Small intestine (tissue), 7 donors: ENCODE data around the gene ZNF574. TPM values are rescaled to one million over a fixed set of nuclear protein-coding genes. Genes with fewer than 3 reads are reported as not detected.
A peak's percentile ranks its signal among the peaks of the same experiment; 100 is the strongest.

Experiments used
- DNase-seq, 2 donors: peaks; one replicate each; pipeline versions ENCODE4 v3.0.0 to v3.0.0-alpha.2; 2013
- FAIRE-seq: peaks from 2 replicates; lab custom pipeline; 2012; peaks lifted over from hg19 to GRCh38; lab: Jason Lieb, UNC
- H3K27ac ChIP-seq, 3 donors: one replicate each; pipeline ENCODE4 v1.5.1; 2013; ENCODE audit warnings: low read length in 2 of 3, mild to moderate bottlenecking in 2 of 3, control low read depth in 1 of 3, inconsistent platforms in 1 of 3, low read depth in 1 of 3, moderate library complexity in 1 of 3
- H3K27me3 ChIP-seq, 3 donors: one replicate each; pipeline ENCODE4 v1.6.1; 2013; ENCODE audit warnings: low read length in 3 of 3, inconsistent platforms in 1 of 3; ENCODE audit not compliant: control insufficient read depth in 3 of 3, insufficient read depth in 3 of 3
- H3K36me3 ChIP-seq, 3 donors: one replicate each; pipeline ENCODE4 v1.6.1; 2013; ENCODE audit warnings: low read length in 3 of 3, inconsistent platforms in 1 of 3, low read depth in 1 of 3, mild to moderate bottlenecking in 1 of 3, moderate library complexity in 1 of 3; ENCODE audit not compliant: control insufficient read depth in 3 of 3, insufficient read depth in 2 of 3
- H3K4me1 ChIP-seq, 3 donors: one replicate each; pipeline ENCODE4 v1.6.1; 2013; ENCODE audit warnings: low read length in 2 of 3, inconsistent platforms in 1 of 3, low read depth in 1 of 3, mild to moderate bottlenecking in 1 of 3, moderate library complexity in 1 of 3; ENCODE audit not compliant: control insufficient read depth in 3 of 3, insufficient read depth in 2 of 3
- H3K4me3 ChIP-seq, 3 donors: one replicate each; pipeline ENCODE4 v1.5.1; 2013; ENCODE audit warnings: low read length in 3 of 3, control low read depth in 1 of 3, inconsistent platforms in 1 of 3, low read depth in 1 of 3, mild to moderate bottlenecking in 1 of 3, moderate library complexity in 1 of 3
- H3K9me3 ChIP-seq, 2 donors: one replicate each; pipeline ENCODE4 v1.6.1; 2013; ENCODE audit warnings: low read depth in 1 of 2, low read length in 1 of 2; ENCODE audit not compliant: control insufficient read depth in 2 of 2, insufficient read depth in 1 of 2
- WGBS, 3 donors: extraction: QIAGEN DNeasy Blood & Tissue Kit; methylation state at CpG; one replicate each; pipeline ENCODE4 v1.1.7; 2013; 5-methylcytosine and 5-hydroxymethylcytosine counted together
- polyA plus RNA-seq, 4 donors: library from polyadenylated mRNA; stranded (reverse) in 3 of 4; unstranded in 1 of 4; fragments of 200-250 nt in 3 of 4; fragments of 120-200 nt in 1 of 4; gene quantifications; one replicate each; pipeline versions ENCODE4 v1.2.1 to v1.2.3, GENCODE V29; 2013
- donor health status: healthy with polysubstance abuse.
- donor health status: control.
- donor health status: control.
- donor health status: Bipolar disorder and iron deficiency.
- donor health status: healthy.

ZNF574 gene
- polyA plus RNA-seq, 4 donors: 4.5 to 16.9 (median 7.4) TPM

DNA sequence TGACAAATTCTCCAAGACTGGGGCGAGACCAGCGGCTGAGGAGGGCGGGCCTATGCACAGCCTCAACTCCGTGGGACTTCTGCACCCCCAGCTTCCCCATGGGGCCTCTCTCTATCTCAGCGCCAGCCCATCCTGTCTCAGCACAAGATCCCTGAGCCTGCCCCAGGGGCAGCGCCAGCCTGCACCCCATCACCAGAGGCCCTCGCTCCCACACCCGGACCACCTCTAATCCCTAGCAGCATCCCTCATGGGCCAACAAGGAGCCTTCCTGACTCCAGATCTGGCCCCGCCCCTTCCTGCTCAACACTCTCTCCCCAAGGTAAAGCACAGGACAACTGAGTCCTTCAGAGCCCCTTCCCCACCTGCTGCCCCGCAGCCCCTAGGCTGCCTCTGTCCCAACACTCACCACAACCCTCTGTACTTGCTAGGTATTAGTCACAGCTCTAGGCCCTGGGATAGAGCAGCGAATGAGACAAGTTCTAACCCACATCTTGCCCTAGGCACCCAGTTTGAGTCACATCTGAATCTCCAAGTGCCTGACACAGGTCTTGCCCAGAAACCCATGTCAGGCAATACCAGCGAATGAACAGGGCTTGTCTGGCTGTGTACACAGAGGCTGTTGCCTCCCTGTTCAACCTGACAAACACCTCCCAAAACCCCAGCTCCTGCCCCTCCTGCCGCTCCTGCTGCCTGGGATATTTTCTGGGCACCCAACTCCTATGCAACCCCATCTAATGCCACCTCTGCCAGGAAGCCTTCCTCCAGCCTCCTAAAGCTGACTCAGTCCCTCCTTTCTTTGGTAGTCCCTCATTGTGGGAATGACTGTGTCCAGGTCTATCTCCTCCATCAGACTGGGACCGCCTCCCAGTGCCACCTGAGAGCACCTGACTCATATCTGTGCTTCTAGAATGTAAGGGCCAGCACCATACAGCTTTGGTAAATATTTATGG is 24.5 kb upstream of the ZNF574 start:
- H3K27ac ChIP-seq: no peak overlapping the region
- WGBS, 3 donors: 87 to 91% (median 88%) methylated on average over 14 of the region's 14 CpGs
- no peaks in the 10 kb centered on the region for H3K9me3 ChIP-seq
- DNase-seq (peak in 1 of 2 donors; percentile 17), FAIRE-seq (no peak)
- peaks cover 0 to 4% (median 3%) of the 10 kb centered on the region in 3 donors for H3K4me1 ChIP-seq
- H3K4me3 ChIP-seq: no peak overlapping the region
- peaks cover 0 to 2% (median 0%) of the 10 kb centered on the region in 3 donors for H3K36me3 ChIP-seq
- H3K27me3 ChIP-seq: no peaks in the 10 kb centered on the region

DNA sequence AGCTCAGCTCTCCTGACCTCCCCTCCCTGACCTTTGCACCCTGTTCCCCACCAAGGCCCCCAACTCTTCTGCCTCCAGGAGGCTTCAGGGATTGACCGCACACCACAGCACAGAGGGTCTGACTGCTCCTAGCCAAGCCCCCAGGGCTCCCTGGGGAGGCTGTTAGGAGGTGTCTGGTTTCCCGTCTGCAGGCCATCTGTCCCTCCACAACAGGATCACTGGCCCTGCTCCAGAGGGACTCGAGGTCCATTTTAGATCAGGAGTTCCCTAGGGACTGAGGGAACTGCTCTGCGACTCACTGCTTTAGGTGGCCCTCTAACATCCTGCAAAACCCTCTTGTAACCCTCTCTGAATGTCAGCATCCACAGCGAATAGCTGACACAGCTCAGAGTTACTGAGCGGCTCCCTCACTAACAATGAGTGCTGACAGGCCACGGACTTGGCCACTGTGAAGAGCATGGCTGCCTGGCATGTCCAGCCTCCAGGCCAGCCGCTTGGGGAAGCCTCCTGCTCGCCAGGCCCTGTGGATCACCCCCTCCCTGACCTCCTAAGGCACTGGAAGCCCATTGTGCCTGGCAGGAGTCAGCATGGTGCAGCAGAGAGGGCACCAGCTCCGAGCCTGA is 23.6 kb upstream of the ZNF574 start:
- Histone ChIP-seq H3K27ac (no peak overlapping the region), H3K27me3 (no peaks in the 10 kb centered on the region), H3K36me3 (peaks cover 0 to 2% (median 0%) of the 10 kb centered on the region in 3 donors), H3K9me3 (no peaks in the 10 kb centered on the region), H3K4me3 (no peak overlapping the region), H3K4me1 (peaks cover 0 to 4% (median 3%) of the 10 kb centered on the region in 3 donors)
- 70 to 75% (median 73%) methylated on average over 10 of the region's 10 CpGs for WGBS, 3 donors
- no peak for DNase-seq
- FAIRE-seq: no peak

DNA sequence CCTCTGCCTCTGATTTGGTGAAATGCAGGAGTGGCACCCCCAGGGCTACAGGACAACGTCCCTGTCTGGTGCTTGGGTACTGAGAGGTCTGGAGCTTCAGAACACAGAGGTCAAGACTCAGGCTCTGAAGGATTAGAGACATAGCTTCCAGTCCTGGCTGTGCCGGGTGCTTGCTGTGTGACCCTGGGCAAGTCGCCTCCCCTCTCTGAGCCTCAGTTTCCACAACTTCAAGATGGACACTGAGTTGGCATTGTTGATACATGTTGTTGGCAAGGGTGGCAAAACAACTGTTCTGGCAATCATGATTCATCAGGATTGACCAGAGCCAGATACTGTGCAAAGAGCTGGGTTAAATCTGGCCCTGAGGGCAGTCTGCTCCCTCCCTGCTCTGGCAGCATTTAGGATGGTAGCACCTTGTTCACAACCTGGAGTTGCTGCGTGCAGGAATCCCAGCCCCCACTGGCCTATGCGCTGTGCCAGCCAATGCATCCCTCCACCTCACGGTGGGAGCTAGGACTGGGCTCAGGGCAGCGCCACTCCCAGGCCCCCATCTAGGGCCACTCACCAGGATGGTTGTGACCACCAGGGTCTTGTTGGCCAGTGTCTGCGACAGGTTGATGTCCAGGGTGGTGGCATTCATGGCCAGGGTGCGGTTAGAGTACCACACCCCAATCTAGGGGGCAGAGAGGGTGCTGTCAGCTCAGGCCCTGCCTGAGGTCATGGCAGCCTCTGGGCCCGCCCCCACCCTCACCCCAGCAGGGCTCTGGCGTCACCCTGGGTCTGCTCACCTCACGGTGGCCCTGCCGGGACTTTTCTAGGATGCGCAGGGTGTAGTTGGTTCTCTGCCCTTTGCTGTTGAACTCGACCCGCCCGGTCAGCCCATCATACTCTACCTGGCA is 22.7 kb upstream of the ZNF574 start:
- Histone ChIP-seq H3K4me1 (peaks cover 0 to 4% (median 3%) of the 10 kb centered on the region in 3 donors), H3K27ac (no peak overlapping the region), H3K4me3 (no peak overlapping the region), H3K36me3 (peaks cover 0 to 2% (median 0%) of the 10 kb centered on the region in 3 donors), H3K27me3 (no peaks in the 10 kb centered on the region), H3K9me3 (no peaks in the 10 kb centered on the region)
- no peak for FAIRE-seq
- no peak for DNase-seq
- 77 to 90% (median 86%) methylated on average over 17 of the region's 17 CpGs for WGBS, 3 donors

DNA sequence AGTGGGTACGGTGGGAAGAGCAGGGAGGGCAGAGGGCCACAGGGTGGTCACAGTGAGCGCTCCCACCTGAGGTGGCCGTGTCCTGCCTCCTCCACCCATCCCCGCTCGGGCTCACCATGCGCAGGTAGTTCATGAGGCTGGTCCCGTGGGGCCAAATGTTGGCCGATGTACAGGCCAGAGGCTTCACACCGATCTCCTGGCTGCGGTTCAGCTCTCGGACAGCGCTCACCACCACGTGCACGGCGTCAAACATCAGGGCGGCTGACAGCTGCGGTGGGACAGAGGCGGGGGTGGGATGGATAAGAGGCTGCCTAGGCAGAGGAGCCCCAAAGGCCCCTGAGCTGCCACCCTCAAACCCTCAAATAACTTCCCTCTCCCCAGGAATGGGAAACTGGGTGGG is 21.8 kb upstream of the ZNF574 start:
- FAIRE-seq: no peak
- H3K4me1 ChIP-seq: peaks cover 0 to 3% (median 2%) of the 10 kb centered on the region in 3 donors
- no peak overlapping the region for H3K27ac ChIP-seq
- no peaks in the 10 kb centered on the region for H3K27me3 ChIP-seq
- no peaks in the 10 kb centered on the region for H3K9me3 ChIP-seq
- DNase-seq: no peak
- no peak overlapping the region for H3K4me3 ChIP-seq
- peaks cover 0 to 2% (median 0%) of the 10 kb centered on the region in 3 donors for H3K36me3 ChIP-seq
- WGBS, 3 donors: 83 to 91% (median 90%) methylated on average over 17 to 18 of the region's 18 CpGs

DNA sequence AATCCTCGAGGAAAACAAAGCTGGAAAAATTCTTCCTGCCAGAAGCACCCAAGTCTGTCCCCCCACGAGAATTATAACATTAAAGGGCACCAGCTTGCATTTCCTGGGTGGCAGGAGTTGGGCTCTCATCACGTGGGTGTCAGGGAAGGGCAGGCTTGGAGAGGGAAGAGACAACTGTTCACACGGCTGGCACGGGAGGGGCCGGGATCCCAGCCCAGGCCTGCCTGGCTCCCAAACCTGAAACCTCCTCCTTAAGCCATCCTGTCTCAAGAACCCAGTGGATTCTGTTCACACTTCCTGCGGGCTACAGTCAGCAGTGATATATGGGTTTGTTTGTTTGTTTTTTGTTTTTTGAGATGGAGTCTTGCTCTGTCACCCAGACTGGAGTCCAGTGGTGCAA is 18.1 kb upstream of the ZNF574 start:
- Histone ChIP-seq H3K27me3 (no peaks in the 10 kb centered on the region), H3K4me1 (no peaks in the 10 kb centered on the region), H3K4me3 (no peak overlapping the region), H3K27ac (no peak overlapping the region), H3K36me3 (peaks cover 0 to 2% (median 0%) of the 10 kb centered on the region in 3 donors), H3K9me3 (no peaks in the 10 kb centered on the region)
- DNase-seq (no peak), FAIRE-seq (no peak)
- 41 to 62% (median 55%) methylated on average over 7 of the region's 7 CpGs for WGBS, 3 donors

DNA sequence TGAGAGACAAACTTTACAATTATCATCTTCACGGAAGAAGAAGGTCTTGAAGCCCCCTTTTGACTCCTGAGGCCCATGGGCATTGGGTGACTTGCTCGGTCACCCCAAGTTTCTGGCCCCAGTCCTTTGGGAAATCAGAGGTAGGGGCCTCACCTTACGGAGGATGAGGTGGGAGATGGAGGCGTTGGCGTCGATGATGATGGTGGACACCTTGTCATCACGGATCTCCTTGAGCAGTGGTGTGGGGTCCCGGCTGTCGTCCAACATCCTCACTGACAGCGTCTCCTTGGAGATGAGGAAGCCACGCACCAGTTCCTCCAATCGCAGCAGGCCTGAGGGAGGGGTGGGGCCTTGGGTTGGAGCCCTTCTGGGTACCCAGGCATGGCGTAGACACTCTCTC is 16.8 kb upstream of the ZNF574 start:
- 88 to 97% (median 94%) methylated on average over 13 of the region's 13 CpGs for WGBS, 3 donors
- no peak overlapping the region for H3K4me3 ChIP-seq
- no peak for FAIRE-seq
- peaks cover 0 to 2% (median 0%) of the 10 kb centered on the region in 3 donors for H3K36me3 ChIP-seq
- H3K9me3 ChIP-seq: no peaks in the 10 kb centered on the region
- no peaks in the 10 kb centered on the region for H3K4me1 ChIP-seq
- no peaks in the 10 kb centered on the region for H3K27me3 ChIP-seq
- DNase-seq: no peak
- no peak overlapping the region for H3K27ac ChIP-seq

DNA sequence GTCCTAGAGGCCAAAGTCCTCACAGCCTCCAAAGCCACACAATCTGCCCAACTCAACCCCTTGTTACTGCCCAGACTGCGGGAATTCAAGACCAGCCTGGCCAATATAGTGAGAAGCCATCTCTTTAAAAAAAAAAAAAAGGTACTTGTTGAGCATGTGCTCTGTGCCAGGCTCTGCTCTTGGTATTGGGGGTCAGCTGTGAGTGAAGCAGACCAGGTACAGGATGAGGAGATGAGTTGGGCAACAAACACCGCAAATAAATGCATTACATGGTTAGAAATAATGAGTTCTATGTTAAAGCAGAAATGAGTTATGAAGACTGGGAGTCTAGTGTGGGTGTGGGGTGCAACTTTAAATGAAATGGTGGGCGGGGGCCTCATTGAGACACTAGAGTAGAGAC is 15.8 kb upstream of the ZNF574 start:
- no peaks in the 10 kb centered on the region for H3K36me3 ChIP-seq
- FAIRE-seq (no peak), DNase-seq (no peak)
- no peak overlapping the region for H3K27ac ChIP-seq
- WGBS, 3 donors: 70 to 88% (median 77%) methylated on average over 3 of the region's 3 CpGs
- H3K27me3 ChIP-seq: no peaks in the 10 kb centered on the region
- H3K4me3 ChIP-seq: no peak overlapping the region
- H3K9me3 ChIP-seq: no peaks in the 10 kb centered on the region
- no peaks in the 10 kb centered on the region for H3K4me1 ChIP-seq

DNA sequence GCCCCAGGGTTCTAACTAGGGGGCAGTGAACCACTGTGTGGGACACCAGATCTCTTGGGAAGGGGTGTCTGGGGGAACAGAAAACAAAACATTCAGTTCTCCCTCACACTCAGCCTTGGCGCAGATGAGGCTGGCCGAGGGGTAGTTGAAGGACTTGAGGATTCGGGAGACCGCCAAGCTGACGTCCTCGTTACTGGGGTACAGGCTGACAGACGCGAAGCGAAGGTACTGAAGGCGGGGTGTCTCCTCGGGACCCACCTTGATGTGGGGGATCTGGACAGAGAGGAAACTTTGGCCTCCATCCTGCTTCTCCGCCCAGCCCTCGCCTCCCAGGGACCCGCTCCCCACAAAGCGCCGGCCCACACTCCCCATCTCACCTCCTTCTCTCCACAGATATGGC is 13.6 kb upstream of the ZNF574 start:
- no peak for FAIRE-seq
- Histone ChIP-seq H3K4me3 (no peak overlapping the region), H3K9me3 (no peaks in the 10 kb centered on the region), H3K27ac (no peak overlapping the region), H3K27me3 (peaks cover 0 to 4% (median 2%) of the 10 kb centered on the region in 3 donors), H3K4me1 (no peaks in the 10 kb centered on the region), H3K36me3 (no peaks in the 10 kb centered on the region)
- WGBS, 3 donors: 94 to 97% (median 95%) methylated on average over 16 of the region's 16 CpGs
- DNase-seq: no peak
